ENCODE results near the gene VAT1L. TPM values are rescaled to one million over a fixed set of nuclear protein-coding genes. Genes with fewer than 3 reads are reported as not detected.

VAT1L gene
- total and polyA plus RNA-seq, 2 donors (not counting 3 experiments of a cell fraction or from before 2014, with no cell fraction given) = 0.46 to 1.5 TPM

DNA sequence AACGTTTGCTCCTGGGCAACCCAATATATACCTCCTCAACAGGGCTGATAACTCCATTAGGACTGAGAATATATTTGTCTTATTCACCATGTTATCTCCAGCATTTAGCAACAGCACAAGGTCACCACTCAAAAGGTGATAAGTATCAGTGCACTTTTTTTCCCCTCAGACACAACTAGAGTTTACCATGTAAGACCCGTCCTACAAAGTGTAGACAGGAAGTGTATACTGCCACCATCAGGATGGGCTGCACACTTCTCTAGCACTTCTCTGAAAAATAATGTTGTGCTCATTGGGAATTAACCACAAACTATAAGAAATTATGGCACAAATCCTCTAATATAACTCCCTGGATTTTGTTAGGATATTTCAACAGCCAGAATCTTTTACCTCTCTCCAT lies 5.7 kb upstream of the VAT1L start:
- dilution Hi-C loops (cut with MboI; ENCODE audit: extremely low pct_ligation_motif_present, low sequenced_read_pairs) (no loop called here), intact Hi-C loops (cut with micrococcal nuclease) (no loop called here)
- no peak overlapping the region for H2AFZ ChIP-seq (ENCODE audit: low read depth, low read length)
- H3K27me3 ChIP-seq (ENCODE audit: control insufficient read depth in 2 of 2, insufficient read depth in 2 of 2, low read length in 2 of 2) = peaks cover 6 to 13% of the 10 kb centered on the region in 2 experiments
- FAIRE-seq (no peak), DNase-seq (ENCODE audit: low read depth, low spot score) (no peak)
- no peaks in the 10 kb centered on the region for H4K20me1 ChIP-seq (replicated peaks; ENCODE audit: control insufficient read depth, extremely low read depth, insufficient read depth, low read length)
- H3K4me3 ChIP-seq (replicated peaks in 1 of 3; ENCODE audit: insufficient read depth in 1 of 3, low read depth in 1 of 3, low read length in 3 of 3) = no peak overlapping the region
- peaks cover 3% of the 10 kb centered on the region for H3K4me1 ChIP-seq (ENCODE audit: control insufficient read depth, extremely low read depth, insufficient read depth, low read length)
- H3K9me3 ChIP-seq (replicated peaks; ENCODE audit: control insufficient read depth, insufficient read depth, low read length) = no peaks in the 10 kb centered on the region
- no peak overlapping the region for H3K9ac ChIP-seq (replicated peaks; ENCODE audit: extremely low read depth, insufficient read depth, low read length)
- POLR2A ChIA-PET = no interaction called here
- CTCF ChIA-PET = no interaction called here
- H3K4me2 ChIP-seq (ENCODE audit: insufficient read depth, low read length) = no peak overlapping the region
- no peaks in the 10 kb centered on the region for H3K9me1 ChIP-seq (replicated peaks; ENCODE audit: control insufficient read depth, extremely low read depth, insufficient read depth, low read length)
- H3K36me3 ChIP-seq (ENCODE audit: control insufficient read depth in 2 of 2, extremely low read depth in 1 of 2, insufficient read depth in 2 of 2, low read length in 2 of 2) = no peaks in the 10 kb centered on the region
- no TSS peak for BruUV-seq (replicated peaks)
- H3K79me2 ChIP-seq (ENCODE audit: control insufficient read depth, insufficient read depth, low read length) = no peaks in the 10 kb centered on the region
- no peak overlapping the region for H3K27ac ChIP-seq (ENCODE audit: insufficient read depth, low read depth, low read length)
- TF ChIP-seq POLR2AphosphoS5 (IDR thresholded peaks at IDR 0.05; ENCODE audit: insufficient read depth, low read depth, low read length) (no peak), POLR2A (IDR thresholded peaks at IDR 0.05; ENCODE audit: low read depth, low read length) (no peak), FOS (IDR thresholded peaks at IDR 0.05; ENCODE audit: borderline replicate concordance, insufficient read depth, low read length) (no peak), JUN (IDR thresholded peaks at IDR 0.05; ENCODE audit: borderline replicate concordance, insufficient read depth, insufficient read length, low read depth) (no peak), MAX (IDR thresholded peaks at IDR 0.05; ENCODE audit: insufficient read depth, insufficient read length) (no peak)
- TF ChIP-seq, protein P1, sequence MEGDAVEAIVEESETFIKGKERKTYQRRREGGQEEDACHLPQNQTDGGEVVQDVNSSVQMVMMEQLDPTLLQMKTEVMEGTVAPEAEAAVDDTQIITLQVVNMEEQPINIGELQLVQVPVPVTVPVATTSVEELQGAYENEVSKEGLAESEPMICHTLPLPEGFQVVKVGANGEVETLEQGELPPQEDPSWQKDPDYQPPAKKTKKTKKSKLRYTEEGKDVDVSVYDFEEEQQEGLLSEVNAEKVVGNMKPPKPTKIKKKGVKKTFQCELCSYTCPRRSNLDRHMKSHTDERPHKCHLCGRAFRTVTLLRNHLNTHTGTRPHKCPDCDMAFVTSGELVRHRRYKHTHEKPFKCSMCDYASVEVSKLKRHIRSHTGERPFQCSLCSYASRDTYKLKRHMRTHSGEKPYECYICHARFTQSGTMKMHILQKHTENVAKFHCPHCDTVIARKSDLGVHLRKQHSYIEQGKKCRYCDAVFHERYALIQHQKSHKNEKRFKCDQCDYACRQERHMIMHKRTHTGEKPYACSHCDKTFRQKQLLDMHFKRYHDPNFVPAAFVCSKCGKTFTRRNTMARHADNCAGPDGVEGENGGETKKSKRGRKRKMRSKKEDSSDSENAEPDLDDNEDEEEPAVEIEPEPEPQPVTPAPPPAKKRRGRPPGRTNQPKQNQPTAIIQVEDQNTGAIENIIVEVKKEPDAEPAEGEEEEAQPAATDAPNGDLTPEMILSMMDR (IDR thresholded peaks at IDR 0.05; ENCODE audit: extremely low read depth in 1 of 2, insufficient read depth in 1 of 2, low read depth in 1 of 2, low read length in 2 of 2) = peak; percentile 9 to 15
